Lower leg skin (tissue), 4 donors: ENCODE results near the gene BIN1. TPM values are rescaled to one million over a fixed set of nuclear protein-coding genes. Genes with fewer than 3 reads are reported as not detected.

Experiments
- DNase-seq, 2 donors: peaks; one replicate each; pipeline ENCODE4 v3.0.0-alpha.2; 2019; ENCODE audit warnings: low spot score in 2 of 2
- H3K4me3 ChIP-seq: fragments of 200-600 bp; sonication (generic); 2 replicates; pipeline ENCODE4 v1.5.1; 2017; ENCODE audit warnings: mild to moderate bottlenecking, low read depth; ENCODE audit not compliant: poor library complexity, severe bottlenecking
- CTCF ChIP-seq, 3 donors: fragments of 450-650 bp; IDR thresholded peaks; one replicate each; pipeline ENCODE4 v1.5.1; 2016; ENCODE audit warnings: antibody characterized with exemption in 3 of 3, mild to moderate bottlenecking in 3 of 3, moderate library complexity in 2 of 3
- POLR2A ChIP-seq, 2 donors: fragments of 450-650 bp; IDR thresholded peaks; one replicate each; pipeline ENCODE4 v1.6.1; 2016 to 2017; ENCODE audit warnings: antibody characterized with exemption in 2 of 2, mild to moderate bottlenecking in 1 of 2, moderate library complexity in 1 of 2
- WGBS, 2 donors: methylation state at CpG; one replicate each; pipeline ENCODE4 v1.1.5; 2018; 5-methylcytosine and 5-hydroxymethylcytosine counted together
- intact Hi-C: fragments of 100-400 bp; cut with DNase I; formaldehyde crosslinking; loops from one replicate; pipeline ENCODE4 v1.15.0; 2023; ENCODE audit warnings: low total_unique reads
- total RNA-seq, 4 donors: library from RNA; depleted of rRNA; stranded (reverse); fragments of >200 nt; gene quantifications; one replicate each; pipeline ENCODE4 v1.1.0, GENCODE V29; 2016

BIN1 gene
- total RNA-seq, 4 donors from 2014 or later, result 8.4 to 18.2 (median 9.8) TPM

GRCh38 chr2:127058246-127058953 lies 48.6 kb downstream of the BIN1 start:
- WGBS, 2 donors, result 87 to 95% methylated on average over 9 to 10 of the region's 11 CpGs
- no peak overlapping the region for H3K4me3 ChIP-seq
- intact Hi-C loops, result no loop called here

GRCh38 chr2:127057371-127058245 lies 49.3 kb downstream of the BIN1 start:
- TF ChIP-seq POLR2A (IDR thresholded peaks at IDR 0.05) (no peak), CTCF (IDR thresholded peaks at IDR 0.05) (no peak)
- DNase-seq, result no peak
- H3K4me3 ChIP-seq, result no peak overlapping the region
- WGBS, 2 donors, result 91 to 94% methylated on average over 29 to 30 of the region's 31 CpGs
- intact Hi-C loops, result no loop called here

More at GRCh38 chr2:127058246-127058953, 48.6 kb downstream of the BIN1 start:
- no peak for DNase-seq
- no peak for TF ChIP-seq CTCF (IDR thresholded peaks at IDR 0.05)
- no peak for TF ChIP-seq POLR2A (IDR thresholded peaks at IDR 0.05)

GRCh38 chr2:127056631-127057370 lies 50.2 kb downstream of the BIN1 start:
- no peak overlapping the region for H3K4me3 ChIP-seq
- WGBS, 2 donors, result 91 to 92% methylated on average over 24 to 25 of the region's 25 CpGs
- intact Hi-C loops, result no loop called here
- TF ChIP-seq POLR2A (IDR thresholded peaks at IDR 0.05) (no peak), CTCF (IDR thresholded peaks at IDR 0.05) (no peak)
- DNase-seq, result no peak

- TF ChIP-seq CTCF (IDR thresholded peaks at IDR 0.05) (no peak), POLR2A (IDR thresholded peaks at IDR 0.05) (no peak)
- 94 to 97% methylated on average over 11 of the region's 11 CpGs for WGBS, 2 donors
- H3K4me3 ChIP-seq, result no peak overlapping the region
- DNase-seq, result no peak
- intact Hi-C loops, result no loop called here
Measured at GRCh38 chr2:127056086-127056485, 50.9 kb downstream of the BIN1 start.

GRCh38 chr2:127055786-127056076 lies 51.2 kb downstream of the BIN1 start:
- WGBS, 2 donors, result 96 to 98% methylated on average over 13 of the region's 13 CpGs
- intact Hi-C loops, result no loop called here
- no peak for DNase-seq
- TF ChIP-seq POLR2A (IDR thresholded peaks at IDR 0.05) (no peak), CTCF (IDR thresholded peaks at IDR 0.05) (no peak)
- no peak overlapping the region for H3K4me3 ChIP-seq
